Activated T-cell treated with anti-CD3 and anti-CD28 coated beads for 48 hours (primary cell): ENCODE measurements around the gene BMPER.

Source experiments
- DNase-seq: peaks from one replicate; pipeline ENCODE4 v3.0.0-alpha.2; 2020; ENCODE audit warnings: low read depth

The BMPER gene

GRCh38 chr7:33970536-33970935, 65.2 kb downstream of the BMPER start:
- no peak for DNase-seq

GRCh38 chr7:33971106-33971505, 65.8 kb downstream of the BMPER start:
- DNase-seq = no peak

GRCh38 chr7:33973231-33974015, 68.1 kb downstream of the BMPER start:
- DNase-seq = no peak

DNA sequence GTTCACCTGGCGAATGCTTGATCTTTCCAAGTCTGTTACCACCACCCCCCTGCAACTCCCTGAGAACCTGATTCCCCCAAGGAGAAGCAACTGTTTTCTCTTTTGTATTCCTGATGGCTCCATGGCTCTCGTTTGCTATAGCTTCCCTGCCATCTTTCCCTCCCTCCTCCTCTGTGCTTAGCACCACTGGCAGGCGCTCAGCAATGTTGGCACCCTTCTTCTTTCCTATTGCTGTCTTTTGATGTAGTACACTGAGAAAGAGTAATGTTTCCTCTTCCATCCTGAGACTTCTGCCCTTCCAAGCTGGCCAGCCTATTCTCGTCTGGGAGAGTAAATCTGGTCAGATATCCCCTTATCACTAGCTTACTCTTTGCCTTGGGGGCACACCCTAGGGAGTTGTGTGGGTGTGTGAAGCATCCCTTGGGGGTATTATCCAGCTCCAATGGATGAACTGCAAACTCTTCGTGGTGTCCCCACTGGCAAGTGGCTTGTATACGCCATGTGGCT, 74.0 kb downstream of the BMPER start:
- DNase-seq = no peak

GRCh38 chr7:33979807-33980355, 74.5 kb downstream of the BMPER start:
- DNase-seq = no peak

GRCh38 chr7:33981226-33981625, 75.9 kb downstream of the BMPER start:
- DNase-seq = no peak

DNA sequence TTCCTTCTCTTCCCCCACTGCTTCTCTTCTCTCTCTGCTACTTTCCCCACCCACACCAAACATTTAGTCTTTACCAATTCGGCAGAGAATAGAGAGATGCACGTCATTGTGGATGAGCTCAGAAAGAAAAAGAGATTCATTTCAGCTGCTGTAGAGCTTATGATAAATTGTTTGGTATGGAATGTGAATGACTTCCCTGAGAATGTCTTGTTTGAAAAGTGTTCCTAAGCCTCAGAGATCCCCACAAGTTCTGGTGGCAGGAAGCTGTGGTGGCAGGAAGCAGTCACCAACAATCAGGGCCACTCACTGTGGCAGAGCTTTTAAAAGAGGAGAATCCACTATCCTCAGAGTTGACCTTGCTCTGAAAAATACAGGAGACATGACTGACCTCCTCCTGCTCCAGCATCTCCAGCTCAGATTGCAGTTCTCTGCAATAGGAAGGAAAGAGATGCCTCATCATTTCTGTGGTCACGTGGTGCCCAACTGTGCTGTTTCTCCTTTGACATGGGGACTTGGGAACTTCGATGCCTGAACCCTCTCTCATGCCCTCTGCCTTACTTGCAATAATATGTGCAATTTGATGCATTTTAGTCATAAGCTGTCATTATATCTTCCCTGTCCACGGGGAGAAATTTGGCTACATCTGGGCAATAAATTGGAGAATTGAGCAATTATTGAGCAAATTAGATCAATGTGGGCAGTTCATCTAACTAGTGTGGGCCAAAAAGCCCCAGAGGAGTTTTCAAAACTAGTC, 76.5 kb downstream of the BMPER start:
- no peak for DNase-seq

DNA sequence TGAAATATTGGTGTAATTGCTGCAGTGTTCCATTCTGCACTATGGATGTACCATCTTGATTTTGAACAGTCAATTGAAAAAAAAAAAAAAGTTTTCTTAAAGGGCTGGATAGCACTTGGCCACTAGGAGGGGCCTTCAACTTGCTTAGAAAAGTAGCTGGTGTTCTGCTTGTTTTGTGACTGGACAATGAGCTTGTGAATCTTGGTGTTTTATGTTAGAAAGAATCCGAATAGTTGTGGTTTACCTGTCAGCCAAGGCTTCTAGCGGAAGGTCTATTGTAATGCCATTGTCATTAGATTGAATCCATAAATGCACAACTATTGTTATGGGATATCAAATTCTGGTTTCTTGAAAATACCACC, 77.1 kb downstream of the BMPER start:
- no peak for DNase-seq

DNA sequence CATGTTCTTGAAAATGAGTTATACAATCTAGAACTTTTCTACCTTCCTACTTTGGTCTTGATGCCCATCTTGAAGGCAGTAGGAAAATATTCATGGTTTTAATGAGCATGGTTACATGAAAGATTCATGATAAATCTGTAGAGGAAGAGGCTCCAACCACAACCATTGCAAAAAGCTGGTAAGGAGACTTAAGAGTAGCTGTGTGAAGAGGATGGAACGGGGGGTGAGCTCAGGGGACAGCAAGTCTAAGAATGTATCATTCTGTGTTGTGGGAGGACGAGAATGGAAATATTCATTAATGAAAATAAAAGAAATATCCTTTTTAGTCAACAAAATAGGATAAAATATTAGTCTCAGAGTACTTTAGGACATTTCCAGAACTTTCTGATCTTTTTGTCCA, 81.1 kb downstream of the BMPER start:
- no peak for DNase-seq

DNA sequence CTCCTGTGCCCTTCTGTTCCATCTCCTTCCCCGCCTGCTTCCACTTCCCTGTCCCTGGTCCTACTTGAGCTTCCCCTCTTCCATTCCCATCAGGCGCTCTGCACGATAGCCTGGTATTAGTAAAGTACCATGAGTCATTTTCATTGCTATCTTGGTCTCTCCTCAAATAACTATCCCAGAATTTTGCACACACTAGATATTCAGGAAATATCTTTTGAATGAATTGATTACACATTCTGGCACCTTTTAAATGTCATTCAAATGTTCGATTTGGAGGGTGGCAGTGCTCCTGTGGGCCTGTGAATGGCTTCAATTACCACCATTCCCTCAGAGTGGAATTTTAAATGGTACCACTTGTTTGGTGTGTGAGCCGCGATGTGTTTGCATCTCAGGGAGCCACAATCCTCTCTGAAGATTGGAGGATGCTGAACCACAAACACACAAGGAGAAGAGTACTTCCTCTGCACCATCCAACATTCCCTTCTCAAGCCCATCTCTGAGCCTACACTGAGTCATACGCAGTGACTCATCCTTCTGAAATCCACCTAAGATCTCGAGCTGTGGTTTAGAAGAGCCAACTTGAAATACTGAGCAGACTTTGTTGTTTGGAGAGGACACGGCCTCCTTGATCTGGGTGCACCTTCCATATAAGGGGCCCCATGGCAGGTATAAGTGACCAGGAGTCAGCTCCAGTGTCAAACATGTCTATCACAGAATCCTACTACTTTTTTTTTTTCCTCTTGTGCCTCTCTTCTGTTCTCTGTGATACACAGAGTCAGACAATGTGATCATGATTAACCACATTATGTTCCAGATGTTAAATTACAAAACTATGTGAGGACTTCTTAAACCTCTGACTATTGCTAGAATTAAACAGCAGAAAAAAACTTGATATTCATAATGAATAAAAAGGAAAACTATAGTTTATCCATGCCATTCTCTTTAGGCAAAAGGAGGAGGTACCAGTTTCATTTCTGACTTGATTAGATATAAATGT, 81.9 kb downstream of the BMPER start:
- DNase-seq = no peak

GRCh38 chr7:33996899-33997298, 91.6 kb downstream of the BMPER start:
- DNase-seq = no peak

GRCh38 chr7:33998476-33998875, 93.1 kb downstream of the BMPER start:
- no peak for DNase-seq

- DNase-seq = no peak
Observed at GRCh38 chr7:34011017-34011695, 105.8 kb downstream of the BMPER start.

GRCh38 chr7:34011696-34012095, 106.4 kb downstream of the BMPER start:
- DNase-seq = no peak

- DNase-seq = no peak
Observed at GRCh38 chr7:34013421-34013820, 108.1 kb downstream of the BMPER start.

- DNase-seq = no peak
Observed at GRCh38 chr7:34015651-34016050, 110.3 kb downstream of the BMPER start.

DNA sequence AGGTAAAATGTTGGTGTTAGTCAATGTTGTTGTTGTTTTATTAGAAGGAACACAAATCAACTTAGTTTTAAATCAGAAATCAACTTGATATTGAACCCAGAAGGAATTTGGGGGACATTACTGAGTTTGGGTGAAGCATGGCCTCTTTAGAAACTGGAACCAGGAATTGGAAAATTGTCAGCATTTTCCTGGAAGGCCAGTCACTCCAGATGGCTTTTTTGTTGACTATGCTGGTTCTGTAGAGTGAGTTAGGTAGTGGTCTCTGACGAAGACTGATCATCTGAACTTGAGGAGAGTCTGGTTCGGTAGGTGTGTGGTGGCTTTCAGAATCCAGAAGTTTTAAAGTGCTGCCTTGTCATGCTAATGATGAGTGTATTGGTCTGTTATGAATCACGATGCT, 111.5 kb downstream of the BMPER start:
- DNase-seq = no peak

DNA sequence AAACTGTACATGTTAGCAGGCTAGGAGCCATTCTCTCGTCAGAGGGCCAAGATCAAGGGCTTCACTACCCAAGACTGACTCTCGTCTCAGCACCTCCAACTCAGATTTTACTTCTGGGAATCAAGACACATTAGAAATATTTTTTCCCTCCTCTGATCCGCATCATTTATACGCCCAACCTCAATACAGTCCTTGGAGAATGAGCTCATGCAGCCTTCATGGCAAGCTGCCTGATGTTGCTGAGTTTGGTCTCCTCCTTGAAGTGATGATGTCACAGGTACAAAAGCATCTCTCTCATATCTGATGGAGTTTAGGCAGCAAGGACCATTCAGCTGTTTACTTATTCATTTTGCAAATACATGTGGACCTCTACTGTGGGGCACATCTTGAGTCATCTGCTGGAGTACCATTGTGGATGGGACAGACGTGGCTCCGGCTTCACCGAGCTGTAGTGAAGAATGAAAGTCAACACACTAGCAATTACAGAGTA, 114.0 kb downstream of the BMPER start:
- no peak for DNase-seq

GRCh38 chr7:34022626-34023025, 117.3 kb downstream of the BMPER start:
- DNase-seq = no peak

GRCh38 chr7:34025600-34025999, 120.3 kb downstream of the BMPER start:
- DNase-seq = no peak
